SK-N-SH (cell line): ENCODE data around the gene STIL. TPM values are rescaled to one million over a fixed set of nuclear protein-coding genes. Genes with fewer than 3 reads are reported as not detected.

Experiments
- CTCF ChIA-PET: fragments of 300-600, 350-600 bp; formaldehyde crosslinking; extraction: SDS; loops from one replicate; lab custom pipeline; 2021; lab: Yijun Ruan, JAX
- POLR2A ChIA-PET: fragments of 350-600 bp; sonication (Branson Sonifier 250); formaldehyde crosslinking; extraction: SDS; loops from one replicate; lab custom pipeline; 2020; ENCODE audit warnings: antibody characterized with exemption, inconsistent platforms; lab: Yijun Ruan, JAX
- DNase-seq: peaks from one replicate; pipeline ENCODE4 v3.0.0; 2012
- H2AFZ ChIP-seq: fragments of 200-600 bp; sonication (generic); 2 replicates; pipeline ENCODE4 v1.8.1; 2016; ENCODE audit warnings: antibody characterized with exemption, mild to moderate bottlenecking, low read depth
- H3F3A ChIP-seq: fragments of 200-600 bp; sonication (generic); replicated peaks from 2 replicates; pipeline ENCODE3; 2016; ENCODE audit warnings: antibody characterized with exemption, mild to moderate bottlenecking; ENCODE audit not compliant: insufficient read depth
- H3K27ac ChIP-seq, 2 experiments: fragments of 200-500 bp in 1 of 2; fragments of 200-600 bp in 1 of 2; sonication (Bioruptor generic) in 1 of 2; sonication (generic), shearing (Covaris generic) in 1 of 2; 2 replicates each; pipeline versions ENCODE4 v1.5.1 to v1.6.1; 2014 to 2016; ENCODE audit warnings: low read depth in 2 of 2, inconsistent platforms in 1 of 2, low read length in 1 of 2, mild to moderate bottlenecking in 1 of 2, mixed read lengths in 1 of 2
- H3K27me3 ChIP-seq: fragments of 200-600 bp; sonication (generic), shearing (Covaris generic); 2 replicates; pipeline ENCODE4 v1.6.1; 2016; ENCODE audit warnings: mixed run types; ENCODE audit not compliant: insufficient read depth
- H3K36me3 ChIP-seq, 2 experiments: fragments of 200-500 bp in 1 of 2; fragments of 200-600 bp in 1 of 2; sonication (Bioruptor generic) in 1 of 2; sonication (generic) in 1 of 2; replicated peaks in 1 of 2; 2 replicates each; pipeline versions ENCODE3 to v1.5.1; 2014 to 2016; ENCODE audit warnings: low read length in 1 of 2, mild to moderate bottlenecking in 1 of 2; ENCODE audit not compliant: insufficient read depth in 2 of 2, control insufficient read depth in 1 of 2
- H3K4me1 ChIP-seq, 2 experiments: fragments of 200-500 bp in 1 of 2; fragments of 200-600 bp in 1 of 2; sonication (Bioruptor generic) in 1 of 2; sonication (generic), shearing (Covaris generic) in 1 of 2; 2 replicates each; pipeline versions ENCODE4 v1.5.1 to v1.6.1; 2014 to 2016; ENCODE audit warnings: low read depth in 1 of 2, low read length in 1 of 2, mixed run types in 1 of 2; ENCODE audit not compliant: insufficient read depth in 2 of 2, control insufficient read depth in 1 of 2
- H3K4me2 ChIP-seq: fragments of 200-600 bp; sonication (generic), shearing (Covaris generic); 2 replicates; pipeline ENCODE4 v1.6.1; 2017; ENCODE audit warnings: mixed run types
- H3K4me3 ChIP-seq, 2 experiments: fragments of 200-500 bp in 1 of 2; fragments of 200-600 bp in 1 of 2; sonication (Bioruptor generic) in 1 of 2; sonication (generic), shearing (Covaris generic) in 1 of 2; 2 replicates each; pipeline versions ENCODE4 v1.5.1 to v1.8.1; 2014 to 2016; ENCODE audit warnings: low read depth in 2 of 2, inconsistent platforms in 1 of 2, low read length in 1 of 2, mild to moderate bottlenecking in 1 of 2, mixed read lengths in 1 of 2, moderate library complexity in 1 of 2
- H3K79me2 ChIP-seq: fragments of 200-600 bp; sonication (generic); 2 replicates; pipeline ENCODE4 v1.8.1; 2017; ENCODE audit warnings: mild to moderate bottlenecking; ENCODE audit not compliant: insufficient read depth
- H3K9ac ChIP-seq: fragments of 200-600 bp; sonication (generic); 2 replicates; pipeline ENCODE4 v1.6.1; 2017; ENCODE audit warnings: mixed run types
- H3K9me2 ChIP-seq: fragments of 200-600 bp; sonication (generic); 2 replicates; pipeline ENCODE4 v1.6.1; 2017; ENCODE audit warnings: mixed run types
- H3K9me3 ChIP-seq: fragments of 200-600 bp; sonication (generic); 2 replicates; pipeline ENCODE4 v1.6.1; 2017; ENCODE audit warnings: mixed run types, mild to moderate bottlenecking, moderate library complexity
- H4K20me1 ChIP-seq: fragments of 200-600 bp; sonication (generic); 2 replicates; pipeline ENCODE4 v1.6.1; 2017; ENCODE audit warnings: mild to moderate bottlenecking, mixed run types; ENCODE audit not compliant: insufficient read depth
- CHD2 ChIP-seq: fragments of 150-350 bp; IDR thresholded peaks from 2 replicates; pipeline ENCODE4 v1.6.1; 2018; ENCODE audit warnings: low read length; ENCODE audit not compliant: partially characterized antibody
- CTCF ChIP-seq: fragments of 200-600 bp; sonication (generic); IDR thresholded peaks from 2 replicates; pipeline ENCODE4 v1.6.1; 2017; ENCODE audit warnings: antibody characterized with exemption, mild to moderate bottlenecking, moderate library complexity
- ELF1 ChIP-seq: IDR thresholded peaks from 2 replicates; pipeline ENCODE4 v1.4.0; 2012
- FOSL2 ChIP-seq: IDR thresholded peaks from 2 replicates; pipeline ENCODE4 v1.4.0; 2012; ENCODE audit warnings: low read depth, mild to moderate bottlenecking, moderate library complexity, borderline replicate concordance
- FOXJ3 ChIP-seq: sonication (generic); formaldehyde crosslinking; IDR thresholded peaks from 2 replicates; pipeline ENCODE4 v1.5.1; 2020; ENCODE audit warnings: mild to moderate bottlenecking, missing genetic modification reagents
- GABPA ChIP-seq: IDR thresholded peaks from 2 replicates; pipeline ENCODE4 v1.4.0; 2012; ENCODE audit warnings: low read depth, mild to moderate bottlenecking
- GATA2 ChIP-seq: sonication (generic); formaldehyde crosslinking; IDR thresholded peaks from 2 replicates; pipeline ENCODE4 v1.5.0; 2020; ENCODE audit warnings: mild to moderate bottlenecking, missing genetic modification reagents
- IRF3 ChIP-seq: fragments of 150-350 bp; IDR thresholded peaks from 2 replicates; pipeline ENCODE4 v1.6.1; 2016; ENCODE audit warnings: mild to moderate bottlenecking, low read depth, low read length
- MXI1 ChIP-seq: IDR thresholded peaks from 2 replicates; pipeline ENCODE4 v1.6.1; 2012; ENCODE audit warnings: mild to moderate bottlenecking, low read depth, low read length, improper control_type of control experiment
- RAD21 ChIP-seq: IDR thresholded peaks from 2 replicates; pipeline ENCODE4 v1.6.1; 2012; ENCODE audit warnings: mild to moderate bottlenecking, low read length
- RXRA ChIP-seq: IDR thresholded peaks from 2 replicates; pipeline ENCODE4 v1.4.0; 2012; ENCODE audit warnings: low read depth, mild to moderate bottlenecking, borderline replicate concordance
- SIN3A ChIP-seq: IDR thresholded peaks from 2 replicates; pipeline ENCODE4 v1.6.1; 2012; ENCODE audit warnings: low read depth, mild to moderate bottlenecking, low read length, moderate library complexity, borderline replicate concordance
- TCF12 ChIP-seq: IDR thresholded peaks from 2 replicates; pipeline ENCODE4 v1.4.0; 2012
- TEAD4 ChIP-seq: IDR thresholded peaks from 2 replicates; pipeline ENCODE4 v1.4.0; 2012; ENCODE audit warnings: mild to moderate bottlenecking, borderline replicate concordance; ENCODE audit not compliant: insufficient read depth
- YY1 ChIP-seq: IDR thresholded peaks from 2 replicates; pipeline ENCODE4 v1.4.0; 2012; ENCODE audit warnings: low read depth, mild to moderate bottlenecking
- WGBS: methylation state at CpG from one replicate; pipeline ENCODE4 v1.1.6; 2017; ENCODE audit warnings: low lambda C conversion rate; 5-methylcytosine and 5-hydroxymethylcytosine counted together
- polyA plus RNA-seq, 3 experiments: library from polyadenylated mRNA; depleted of rRNA; stranded (reverse); fragments of >200 nt; gene quantifications; 2 replicates each; pipeline ENCODE4 v1.2.3, GENCODE V29; 2012
- TF ChIP-seq, protein P1 (sequence below): fragments of 150-350 bp; IDR thresholded peaks from 2 replicates; pipeline ENCODE4 v1.6.1; 2017; ENCODE audit warnings: antibody characterized with exemption, low read length, low read depth, borderline replicate concordance
- TF ChIP-seq, protein P2 (sequence below): IDR thresholded peaks from 2 replicates; pipeline ENCODE4 v1.4.0; 2012; ENCODE audit warnings: low read depth, borderline replicate concordance

The STIL gene
- polyA plus RNA-seq, 1 of the 3 experiments (the other 2 are of a cell fraction), result 4.9 TPM

DNA sequence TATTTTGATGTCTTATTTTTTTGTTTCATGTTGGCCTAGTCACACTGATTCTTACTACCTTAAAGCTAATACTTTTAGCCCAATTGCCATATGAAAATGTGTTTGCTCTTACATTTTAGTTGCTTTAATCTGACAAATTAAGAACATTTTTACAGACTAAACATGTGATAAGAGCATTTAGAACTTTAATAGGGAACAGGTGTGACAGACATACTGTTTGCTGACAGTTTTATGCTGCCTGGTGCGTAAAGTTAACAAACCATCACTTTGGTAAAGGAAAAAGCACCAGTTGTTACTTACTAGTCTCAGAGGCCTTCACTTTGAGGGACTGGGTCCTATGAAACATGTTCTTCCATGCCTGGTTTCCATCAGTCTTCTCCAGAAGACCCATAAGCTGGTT, 34.3 kb upstream of the STIL start:
- Histone ChIP-seq H3K27me3 (no peaks in the 10 kb centered on the region), H3K36me3 (peaks cover 0 to 7% of the 10 kb centered on the region in 2 experiments), H3K9me2 (no peaks in the 10 kb centered on the region), H3K4me2 (no peak overlapping the region), H3K9ac (no peak overlapping the region), H3F3A (no peaks in the 10 kb centered on the region), H4K20me1 (peaks cover 47% of the 10 kb centered on the region; the same call in 1 of the 2 replicates), H3K4me1 (peaks cover 0 to 6% of the 10 kb centered on the region in 2 experiments; a peak in 2 of 4 replicates), H3K9me3 (no peaks in the 10 kb centered on the region)
- ChIA-PET CTCF (interaction anchor here (1.0 to 1.7 kb wide), 2 partner anchors 8 to 40 kb away, joined by 3 to 6 read pairs; no protein-coding TSS in a partner anchor), POLR2A (no interaction called here)
- 95% methylated on average over 1 of the region's 1 CpG for WGBS
- TF ChIP-seq GATA2 (CRISPR knock-in tag) (no peak), TCF12 (no peak), TEAD4 (no peak), GABPA (no peak), MXI1 (no peak), ELF1 (no peak), CHD2 (no peak), IRF3 (no peak), FOSL2 (no peak), CTCF (no peak), RAD21 (no peak), SIN3A (no peak), FOXJ3 (CRISPR knock-in tag) (no peak), RXRA (no peak), YY1 (no peak)
- TF ChIP-seq, protein P1, sequence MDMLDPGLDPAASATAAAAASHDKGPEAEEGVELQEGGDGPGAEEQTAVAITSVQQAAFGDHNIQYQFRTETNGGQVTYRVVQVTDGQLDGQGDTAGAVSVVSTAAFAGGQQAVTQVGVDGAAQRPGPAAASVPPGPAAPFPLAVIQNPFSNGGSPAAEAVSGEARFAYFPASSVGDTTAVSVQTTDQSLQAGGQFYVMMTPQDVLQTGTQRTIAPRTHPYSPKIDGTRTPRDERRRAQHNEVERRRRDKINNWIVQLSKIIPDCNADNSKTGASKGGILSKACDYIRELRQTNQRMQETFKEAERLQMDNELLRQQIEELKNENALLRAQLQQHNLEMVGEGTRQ, result no peak
- TF ChIP-seq, protein P2, sequence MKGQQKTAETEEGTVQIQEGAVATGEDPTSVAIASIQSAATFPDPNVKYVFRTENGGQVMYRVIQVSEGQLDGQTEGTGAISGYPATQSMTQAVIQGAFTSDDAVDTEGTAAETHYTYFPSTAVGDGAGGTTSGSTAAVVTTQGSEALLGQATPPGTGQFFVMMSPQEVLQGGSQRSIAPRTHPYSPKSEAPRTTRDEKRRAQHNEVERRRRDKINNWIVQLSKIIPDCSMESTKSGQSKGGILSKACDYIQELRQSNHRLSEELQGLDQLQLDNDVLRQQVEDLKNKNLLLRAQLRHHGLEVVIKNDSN, result no peak
- TF ChIP-seq, all 33 proteins: peak for 0
- Histone ChIP-seq H3K4me3 (no peak overlapping the region), H2AFZ (no peak overlapping the region), H3K79me2 (peaks cover 99% of the 10 kb centered on the region), H3K27ac (no peak overlapping the region)
- DNase-seq, result no peak
